A673 (cell line): ENCODE measurements around the gene VASH1. TPM values are rescaled to one million over a fixed set of nuclear protein-coding genes. Genes with fewer than 3 reads are reported as not detected.

ENCODE experiments used
- BruUV-seq: library from RNA; stranded (reverse); fragments of 400-500 nt; replicated peaks from 2 replicates; lab custom pipeline; 2021; lab: Mats Ljungman, UMichigan
- CTCF ChIA-PET: fragments of 300-600 bp; sonication (Branson Sonifier 250); formaldehyde crosslinking; loops from one replicate; lab custom pipeline; 2022; ENCODE audit warnings: antibody characterized with exemption; lab: Charles Lee
- POLR2A ChIA-PET: fragments of 300-600 bp; sonication (Branson Sonifier 250); formaldehyde crosslinking; loops from one replicate; lab custom pipeline; 2022; ENCODE audit warnings: antibody characterized with exemption; ENCODE audit not compliant: low non-redundant PET; lab: Charles Lee
- DNase-seq: peaks from one replicate; pipeline ENCODE4 v3.0.0-alpha.2; 2015; ENCODE audit warnings: low spot score
- H3K27ac ChIP-seq: fragments of 200-600 bp; sonication (generic); 2 replicates; pipeline ENCODE4 v1.5.1; 2016; ENCODE audit warnings: mixed run types, low read depth, mild to moderate bottlenecking, mixed read lengths, antibody characterized with exemption, low read length; ENCODE audit not compliant: poor library complexity, severe bottlenecking
- H3K27me3 ChIP-seq: fragments of 200-600 bp; sonication (generic); replicated peaks from 2 replicates; pipeline ENCODE4 v1.6.1; 2017; ENCODE audit warnings: mixed run types, low read depth, mild to moderate bottlenecking, mixed read lengths, antibody characterized with exemption, low read length; ENCODE audit not compliant: insufficient read depth, poor library complexity
- H3K36me3 ChIP-seq: fragments of 200-600 bp; sonication (generic); 2 replicates; pipeline ENCODE4 v1.6.1; 2016; ENCODE audit warnings: mixed run types, mild to moderate bottlenecking, mixed read lengths, antibody characterized with exemption, low read length; ENCODE audit not compliant: insufficient read depth, poor library complexity, severe bottlenecking
- H3K4me1 ChIP-seq: fragments of 200-600 bp; sonication (generic); 2 replicates; pipeline ENCODE4 v1.6.1; 2017; ENCODE audit warnings: mixed run types, mild to moderate bottlenecking, mixed read lengths, antibody characterized with exemption, low read length; ENCODE audit not compliant: insufficient read depth, poor library complexity, severe bottlenecking
- H3K4me3 ChIP-seq: fragments of 200-600 bp; sonication (generic); 2 replicates; pipeline ENCODE4 v1.5.1; 2016; ENCODE audit warnings: low read depth, mixed run types, mild to moderate bottlenecking, mixed read lengths, low read length; ENCODE audit not compliant: poor library complexity, severe bottlenecking
- H3K9me3 ChIP-seq: fragments of 200-600 bp; sonication (generic); 2 replicates; pipeline ENCODE4 v1.6.1; 2016; ENCODE audit warnings: mixed run types, low read depth, mild to moderate bottlenecking, mixed read lengths, antibody characterized with exemption, low read length; ENCODE audit not compliant: poor library complexity, severe bottlenecking
- EZH2 ChIP-seq: fragments of 200-600 bp; sonication (generic); IDR thresholded peaks from 2 replicates; pipeline ENCODE4 v1.6.1; 2017; ENCODE audit warnings: borderline replicate concordance, low read depth, mild to moderate bottlenecking, mixed read lengths, antibody characterized with exemption, low read length; ENCODE audit not compliant: poor library complexity, severe bottlenecking
- intact Hi-C: fragments of 100-400 bp; cut with micrococcal nuclease; formaldehyde crosslinking; loops from one replicate; pipeline ENCODE4 v1.10.0; 2022; ENCODE audit not compliant: unreplicated experiment
- total RNA-seq: library from RNA; stranded (reverse); gene quantifications from 2 replicates; pipeline ENCODE4 v1.2.3, GENCODE V29; 2021
- TF ChIP-seq, protein P1 (sequence below): fragments of 300-800, 200-600 bp; sonication (generic); conservative IDR thresholded peaks from 2 replicates; pipeline ENCODE4 v1.5.1; 2017; ENCODE audit warnings: low read depth, mild to moderate bottlenecking, antibody characterized with exemption, low read length, moderate library complexity, mixed read lengths

Gene VASH1
- total RNA-seq, 1 experiment from 2014 or later, result 6.8 TPM

DNA sequence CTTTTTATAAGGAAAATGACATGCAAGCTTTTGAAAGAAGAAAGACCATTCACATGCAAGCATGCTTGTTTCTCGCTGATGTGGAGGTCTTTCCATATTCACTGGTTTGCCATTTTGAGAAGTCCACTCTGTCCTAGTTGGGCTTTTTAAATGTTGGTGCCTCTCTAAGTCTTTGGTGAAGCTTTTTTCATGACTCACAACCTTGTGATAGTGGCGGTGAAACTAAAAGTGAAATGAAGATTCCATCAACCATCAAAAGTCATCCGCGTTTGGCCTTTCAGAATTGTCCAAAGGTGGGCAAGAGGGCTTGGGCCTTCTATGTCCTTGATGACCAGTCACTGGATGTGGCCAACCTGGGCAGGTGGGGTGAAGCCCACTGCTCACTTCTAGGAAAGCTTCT lies 69.3 kb downstream of the VASH1 start:
- no peak for TF ChIP-seq EZH2
- TF ChIP-seq, protein P1, sequence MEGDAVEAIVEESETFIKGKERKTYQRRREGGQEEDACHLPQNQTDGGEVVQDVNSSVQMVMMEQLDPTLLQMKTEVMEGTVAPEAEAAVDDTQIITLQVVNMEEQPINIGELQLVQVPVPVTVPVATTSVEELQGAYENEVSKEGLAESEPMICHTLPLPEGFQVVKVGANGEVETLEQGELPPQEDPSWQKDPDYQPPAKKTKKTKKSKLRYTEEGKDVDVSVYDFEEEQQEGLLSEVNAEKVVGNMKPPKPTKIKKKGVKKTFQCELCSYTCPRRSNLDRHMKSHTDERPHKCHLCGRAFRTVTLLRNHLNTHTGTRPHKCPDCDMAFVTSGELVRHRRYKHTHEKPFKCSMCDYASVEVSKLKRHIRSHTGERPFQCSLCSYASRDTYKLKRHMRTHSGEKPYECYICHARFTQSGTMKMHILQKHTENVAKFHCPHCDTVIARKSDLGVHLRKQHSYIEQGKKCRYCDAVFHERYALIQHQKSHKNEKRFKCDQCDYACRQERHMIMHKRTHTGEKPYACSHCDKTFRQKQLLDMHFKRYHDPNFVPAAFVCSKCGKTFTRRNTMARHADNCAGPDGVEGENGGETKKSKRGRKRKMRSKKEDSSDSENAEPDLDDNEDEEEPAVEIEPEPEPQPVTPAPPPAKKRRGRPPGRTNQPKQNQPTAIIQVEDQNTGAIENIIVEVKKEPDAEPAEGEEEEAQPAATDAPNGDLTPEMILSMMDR, result no peak
- no peak for DNase-seq
- Histone ChIP-seq H3K4me1 (no peaks in the 10 kb centered on the region), H3K27me3 (no peaks in the 10 kb centered on the region), H3K36me3 (no peaks in the 10 kb centered on the region), H3K27ac (no peak overlapping the region), H3K4me3 (no peak overlapping the region), H3K9me3 (no peaks in the 10 kb centered on the region)
- ChIA-PET CTCF (no interaction called here), POLR2A (no interaction called here)
- intact Hi-C loops, result no loop called here
- BruUV-seq, result no TSS peak

GRCh38 chr14:76832503-76832988 lies 71.3 kb downstream of the VASH1 start:
- Histone ChIP-seq H3K9me3 (no peaks in the 10 kb centered on the region), H3K4me3 (no peak overlapping the region), H3K27ac (no peak overlapping the region), H3K4me1 (no peaks in the 10 kb centered on the region), H3K36me3 (no peaks in the 10 kb centered on the region), H3K27me3 (no peaks in the 10 kb centered on the region)
- BruUV-seq, result no TSS peak
- CTCF ChIA-PET, result interaction anchor here (1.1 kb wide), 1 partner anchor 38 kb away, joined by 3 read pairs; no protein-coding TSS in a partner anchor
- DNase-seq, result no peak
- POLR2A ChIA-PET, result no interaction called here
- intact Hi-C loops, result no loop called here
- no peak for TF ChIP-seq EZH2
- TF ChIP-seq, protein P1, result no peak

Other genes starting within 250 kb of the VASH1 start
- gene ANGEL1, start 51.4 kb downstream of the VASH1 start, total RNA-seq, result 19.8 and 19.9 TPM in 2 replicates
- not detected in 2 replicates for gene LRRC74A, start 64.9 kb downstream of the VASH1 start, total RNA-seq